HepG2 (cell line): ENCODE results near the gene TOE1.

Experiments used
- BRCA1 ChIP-seq: sonication (generic); formaldehyde crosslinking; IDR thresholded peaks from 2 replicates; pipeline ENCODE4 v1.4.0; 2020; ENCODE audit warnings: missing genetic modification reagents
- CEBPB ChIP-seq: IDR thresholded peaks from 2 replicates; pipeline ENCODE4 v1.6.1; 2011; ENCODE audit warnings: low read depth, low read length, improper control_type of control experiment, borderline replicate concordance
- EP300 ChIP-seq, 3 experiments: sonication (generic) in 1 of 3; formaldehyde crosslinking in 1 of 3; IDR thresholded peaks; 2 replicates each; pipeline versions ENCODE4 v1.5.1 to v1.6.1; 2011 to 2020; ENCODE audit warnings: low read depth in 2 of 3, low read length in 2 of 3, borderline replicate concordance in 1 of 3, improper control_type of control experiment in 1 of 3, mild to moderate bottlenecking in 1 of 3, missing genetic modification reagents in 1 of 3, moderate library complexity in 1 of 3
- EZH2 ChIP-seq: conservative IDR thresholded peaks from 2 replicates; pipeline ENCODE4 v1.6.1; 2012; ENCODE audit warnings: mild to moderate bottlenecking, low read depth, low read length, moderate library complexity
- HOXD1 ChIP-seq: sonication (generic); formaldehyde crosslinking; IDR thresholded peaks from 2 replicates; pipeline ENCODE4 v1.5.0; 2020; ENCODE audit warnings: missing genetic modification reagents
- JUND ChIP-seq: sonication (generic); formaldehyde crosslinking; IDR thresholded peaks from 2 replicates; pipeline ENCODE4 v1.8.0; 2022; ENCODE audit warnings: mild to moderate bottlenecking, missing genetic modification reagents
- MAFG ChIP-seq: sonication (generic); formaldehyde crosslinking; IDR thresholded peaks from 2 replicates; pipeline ENCODE4 v1.5.1; 2020; ENCODE audit warnings: mild to moderate bottlenecking, missing genetic modification reagents
- POLR2AphosphoS5 ChIP-seq: IDR thresholded peaks from 2 replicates; pipeline ENCODE4 v1.6.1; 2012; ENCODE audit warnings: low read depth, low read length
- TBX3 ChIP-seq: fragments of 450-650 bp; IDR thresholded peaks from 2 replicates; pipeline ENCODE4 v1.6.1; 2017; ENCODE audit warnings: antibody characterized with exemption, mild to moderate bottlenecking, inconsistent platforms, borderline replicate concordance
- ZNF143 ChIP-seq: sonication (generic); formaldehyde crosslinking; IDR thresholded peaks from 2 replicates; pipeline ENCODE4 v1.4.0; 2020; ENCODE audit warnings: missing genetic modification reagents
- ZNF282 ChIP-seq: fragments of 450-650 bp; IDR thresholded peaks from 2 replicates; pipeline ENCODE4 v1.6.1; 2018; ENCODE audit not compliant: partially characterized antibody
- TF ChIP-seq, protein P1 (sequence below): sonication (generic); formaldehyde crosslinking; IDR thresholded peaks from 2 replicates; pipeline ENCODE4 v1.5.0; 2020; ENCODE audit warnings: mild to moderate bottlenecking, missing genetic modification reagents, moderate library complexity

DNA sequence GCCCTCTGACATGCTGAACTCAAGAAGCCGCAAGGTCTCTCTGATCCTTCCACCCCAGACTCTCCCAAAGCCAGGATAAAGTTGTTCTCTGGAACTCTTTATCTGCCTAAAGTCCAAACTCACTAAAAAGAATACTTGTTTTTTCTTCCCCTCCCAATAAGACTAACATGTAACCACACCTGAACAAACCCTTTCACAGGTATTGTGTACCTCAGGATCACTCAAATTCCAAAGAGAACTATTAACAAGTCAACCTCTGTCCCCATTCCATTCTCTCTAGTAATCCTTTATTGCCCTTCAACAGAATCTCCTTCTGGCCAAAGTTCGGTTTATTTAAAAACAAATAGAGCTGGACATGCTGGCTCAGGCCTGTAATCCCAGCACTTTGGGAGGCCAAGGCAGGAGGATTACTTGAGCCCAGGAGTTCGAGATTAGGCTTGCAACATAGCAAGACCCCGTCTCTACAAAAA is 4.1 kb upstream of the TOE1 start:
- TF ChIP-seq POLR2AphosphoS5 (no peak), HOXD1 (CRISPR knock-in tag) (no peak), EZH2 (no peak), EP300 (IDR thresholded peaks at IDR 0.05; ENCODE audit: low read depth in 2 of 2, low read length in 2 of 2) (peak in 1 of 2 experiments; percentile 83; a peak in 3 of 4 replicates), EP300 (CRISPR knock-in tag; IDR thresholded peaks at IDR 0.05; ENCODE audit: borderline replicate concordance) (no peak), TBX3 (peak; percentile 15; the same call in 1 of the 2 replicates), ZNF143 (no peak), JUND (CRISPR knock-in tag) (0 out of 2 replicates have a peak, but pooled peaks have one; percentile 21), CEBPB (0 out of 2 replicates have a peak, but pooled peaks have one; percentile 21), BRCA1 (CRISPR knock-in tag) (no peak), MAFG (CRISPR knock-in tag) (no peak), ZNF282 (no peak)
- TF ChIP-seq, protein P1, sequence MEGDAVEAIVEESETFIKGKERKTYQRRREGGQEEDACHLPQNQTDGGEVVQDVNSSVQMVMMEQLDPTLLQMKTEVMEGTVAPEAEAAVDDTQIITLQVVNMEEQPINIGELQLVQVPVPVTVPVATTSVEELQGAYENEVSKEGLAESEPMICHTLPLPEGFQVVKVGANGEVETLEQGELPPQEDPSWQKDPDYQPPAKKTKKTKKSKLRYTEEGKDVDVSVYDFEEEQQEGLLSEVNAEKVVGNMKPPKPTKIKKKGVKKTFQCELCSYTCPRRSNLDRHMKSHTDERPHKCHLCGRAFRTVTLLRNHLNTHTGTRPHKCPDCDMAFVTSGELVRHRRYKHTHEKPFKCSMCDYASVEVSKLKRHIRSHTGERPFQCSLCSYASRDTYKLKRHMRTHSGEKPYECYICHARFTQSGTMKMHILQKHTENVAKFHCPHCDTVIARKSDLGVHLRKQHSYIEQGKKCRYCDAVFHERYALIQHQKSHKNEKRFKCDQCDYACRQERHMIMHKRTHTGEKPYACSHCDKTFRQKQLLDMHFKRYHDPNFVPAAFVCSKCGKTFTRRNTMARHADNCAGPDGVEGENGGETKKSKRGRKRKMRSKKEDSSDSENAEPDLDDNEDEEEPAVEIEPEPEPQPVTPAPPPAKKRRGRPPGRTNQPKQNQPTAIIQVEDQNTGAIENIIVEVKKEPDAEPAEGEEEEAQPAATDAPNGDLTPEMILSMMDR (CRISPR knock-in tag), result no peak
